HG03521 (cell line): Measurements from ENCODE around the gene TGFB2.
A peak's percentile ranks its signal among the peaks of the same experiment; 100 is the strongest.

Experiments
- ATAC-seq: cut with Tn5 transposase; IDR thresholded peaks from one replicate; pipeline ENCODE4 v1.9.1; 2021; ENCODE audit warnings: mild to moderate bottlenecking, moderate library complexity; ENCODE audit not compliant: unreplicated experiment

The TGFB2 gene

DNA sequence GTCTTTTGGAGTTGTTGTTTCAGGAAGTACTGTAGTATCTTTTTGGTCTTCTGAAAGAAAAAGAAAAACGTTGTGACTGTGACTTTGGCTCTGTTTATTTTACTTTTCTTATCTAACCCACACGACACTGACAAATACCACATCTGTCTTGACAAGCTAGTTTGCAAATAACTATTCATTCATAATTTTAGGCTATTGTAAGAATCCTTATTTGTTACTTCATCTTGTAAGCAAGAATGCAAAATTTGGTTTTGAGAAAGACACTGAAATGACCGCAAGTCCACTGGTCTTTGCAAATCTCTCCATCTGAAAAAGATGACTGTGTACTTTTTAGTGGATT is 12.7 kb downstream of the TGFB2 start:
- no peak for ATAC-seq

DNA sequence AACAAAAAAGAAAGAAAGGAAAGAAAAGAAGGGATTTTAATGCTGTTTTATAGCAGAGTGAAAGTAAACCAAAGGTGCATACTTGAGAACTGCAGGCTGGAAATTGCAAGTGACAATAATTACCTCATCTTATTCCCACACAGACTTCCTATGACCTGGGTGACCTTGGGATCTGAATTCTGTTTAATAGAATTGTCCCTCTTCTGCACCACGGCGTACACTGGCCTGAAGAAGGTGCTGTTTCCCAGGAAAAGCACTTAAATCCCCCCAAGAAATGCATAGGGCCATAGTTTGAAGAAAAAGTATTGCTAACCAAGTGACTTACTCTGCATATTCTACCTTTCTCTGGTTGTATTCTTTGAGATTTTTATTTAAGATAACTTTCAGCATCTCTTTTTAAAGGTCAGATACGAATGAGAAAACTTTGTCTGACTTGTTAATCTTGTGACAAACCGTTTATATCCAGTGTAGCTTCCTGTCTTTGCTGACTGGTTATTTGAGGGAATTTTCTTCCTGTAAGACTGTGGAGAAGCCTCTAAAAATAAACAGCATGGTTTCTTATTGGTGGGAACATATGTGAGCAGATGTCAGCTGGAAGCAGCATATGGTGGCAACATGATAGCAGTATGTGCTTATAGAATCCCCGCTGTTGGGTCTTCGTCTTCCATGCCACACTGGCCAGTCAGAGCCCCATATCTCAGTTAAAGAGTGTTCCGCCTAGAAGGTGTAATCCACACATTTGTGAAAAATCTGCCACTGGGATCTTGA is 16.3 kb downstream of the TGFB2 start:
- ATAC-seq, result no peak

DNA sequence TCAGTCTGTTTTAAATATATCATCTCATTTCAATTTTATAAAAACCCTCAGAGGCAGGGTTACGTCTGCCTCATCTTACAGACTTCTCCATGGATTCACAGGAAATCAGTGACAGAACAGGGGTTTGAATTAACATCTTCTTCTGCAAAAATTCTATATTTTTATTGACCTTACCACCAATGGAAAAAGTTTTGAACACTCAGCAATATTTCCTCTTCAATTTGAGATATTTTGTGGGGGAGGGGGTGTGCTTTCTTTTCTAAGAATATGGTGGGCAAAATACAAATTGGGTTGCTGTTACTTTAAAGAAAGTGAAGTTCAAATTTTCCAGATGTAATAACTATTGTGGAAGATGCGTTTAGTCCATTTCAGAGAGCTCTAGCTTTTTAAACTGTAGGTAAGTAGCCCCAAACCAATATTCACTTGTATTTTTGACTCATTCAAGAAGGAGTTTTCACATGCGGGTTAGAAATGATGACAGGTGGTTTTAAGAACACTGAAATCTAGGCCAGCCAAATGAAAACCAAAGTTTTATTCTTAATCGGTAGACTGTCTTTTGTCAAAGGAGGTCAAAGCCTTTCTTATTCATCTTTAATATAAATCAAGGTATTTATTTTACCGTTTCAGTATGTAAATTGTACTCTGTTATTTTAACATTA is 17.4 kb downstream of the TGFB2 start:
- no peak for ATAC-seq

DNA sequence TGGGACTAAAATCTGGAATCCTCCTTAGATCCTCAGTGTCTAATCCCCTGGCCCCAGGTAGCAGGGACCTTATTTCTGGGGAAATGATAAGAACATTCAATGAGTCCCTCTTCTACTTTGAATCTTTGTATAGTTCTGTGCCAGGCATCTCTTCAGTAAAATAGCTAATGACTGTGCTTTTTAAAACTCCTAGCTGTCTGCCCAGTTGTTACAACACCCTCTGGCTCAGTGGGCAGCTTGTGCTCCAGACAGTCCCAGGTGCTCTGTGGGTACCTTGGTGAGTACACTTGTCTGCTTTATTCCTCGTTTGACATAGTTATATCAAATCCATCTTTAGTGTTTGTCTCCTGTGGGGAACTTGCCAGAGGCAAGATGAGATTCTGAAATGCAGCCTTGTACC is 18.0 kb downstream of the TGFB2 start:
- no peak for ATAC-seq

DNA sequence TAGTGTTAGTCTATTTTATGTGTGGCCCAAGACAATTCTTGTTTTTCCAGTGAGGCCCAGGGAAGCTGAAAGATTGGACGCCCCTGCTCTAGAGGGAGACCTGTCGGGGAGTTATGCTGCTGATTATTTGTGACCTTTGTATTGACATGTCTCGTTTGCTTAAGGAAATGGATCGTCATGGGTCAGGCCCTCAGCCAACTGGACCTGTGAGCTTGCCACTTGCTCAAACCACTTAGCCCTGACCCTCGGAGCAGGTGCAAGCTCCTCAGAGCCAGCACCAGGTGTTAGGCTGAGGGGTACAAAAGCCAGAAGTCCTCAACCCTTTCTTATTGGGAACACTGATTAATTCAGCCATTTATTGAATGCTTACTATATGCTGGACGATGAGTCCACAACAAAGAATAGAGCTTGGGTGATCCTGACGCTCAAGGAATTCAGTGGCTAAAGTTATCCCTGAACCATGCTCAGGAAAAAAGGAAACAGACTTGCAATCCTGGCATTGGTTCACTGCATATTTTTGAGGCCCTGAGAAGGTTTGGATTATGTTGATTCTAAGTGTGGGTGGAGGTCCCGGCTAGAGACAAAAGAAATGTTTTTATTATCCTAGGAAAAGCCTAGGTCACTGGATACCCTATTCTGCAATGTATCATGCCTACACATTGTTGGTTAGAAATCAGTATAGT is 19.0 kb downstream of the TGFB2 start:
- no peak for ATAC-seq

DNA sequence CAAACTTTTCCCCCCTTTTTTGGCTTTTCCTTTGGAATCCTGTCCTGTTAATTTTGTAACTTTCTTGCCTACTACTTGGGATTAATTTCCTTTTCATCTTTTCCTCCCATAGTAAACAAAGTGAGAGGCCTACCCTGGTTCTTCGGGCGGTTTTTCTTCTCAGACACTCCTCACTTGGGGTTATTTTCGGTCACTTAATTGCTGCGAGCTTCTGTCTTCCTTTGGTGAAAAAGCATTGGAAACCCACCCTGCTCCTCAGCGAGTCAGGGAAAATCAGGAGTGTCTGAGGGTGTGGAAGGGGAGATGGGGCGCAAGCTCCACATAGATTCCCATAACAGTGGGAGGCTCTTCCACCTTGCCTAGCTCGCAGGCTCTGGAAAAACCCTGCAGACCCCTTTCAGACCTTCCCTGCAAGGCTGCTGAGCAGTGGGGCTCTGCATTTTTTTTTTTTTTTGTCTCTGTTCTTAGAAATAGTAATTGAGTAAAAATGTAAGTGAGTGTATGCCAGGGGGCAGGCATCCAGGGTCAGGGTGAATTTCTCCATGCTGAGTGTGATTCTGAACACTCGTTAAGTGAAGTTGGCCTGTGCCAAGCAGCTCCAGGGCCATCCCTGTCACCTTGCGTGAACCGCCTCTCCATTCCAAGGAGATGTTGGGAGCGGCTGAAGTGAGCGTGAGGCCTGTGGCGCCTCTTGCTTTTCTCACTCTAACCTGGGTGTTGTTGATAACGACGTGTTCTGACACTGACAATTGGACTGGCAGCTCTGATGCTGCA is 20.3 kb downstream of the TGFB2 start:
- no peak for ATAC-seq

DNA sequence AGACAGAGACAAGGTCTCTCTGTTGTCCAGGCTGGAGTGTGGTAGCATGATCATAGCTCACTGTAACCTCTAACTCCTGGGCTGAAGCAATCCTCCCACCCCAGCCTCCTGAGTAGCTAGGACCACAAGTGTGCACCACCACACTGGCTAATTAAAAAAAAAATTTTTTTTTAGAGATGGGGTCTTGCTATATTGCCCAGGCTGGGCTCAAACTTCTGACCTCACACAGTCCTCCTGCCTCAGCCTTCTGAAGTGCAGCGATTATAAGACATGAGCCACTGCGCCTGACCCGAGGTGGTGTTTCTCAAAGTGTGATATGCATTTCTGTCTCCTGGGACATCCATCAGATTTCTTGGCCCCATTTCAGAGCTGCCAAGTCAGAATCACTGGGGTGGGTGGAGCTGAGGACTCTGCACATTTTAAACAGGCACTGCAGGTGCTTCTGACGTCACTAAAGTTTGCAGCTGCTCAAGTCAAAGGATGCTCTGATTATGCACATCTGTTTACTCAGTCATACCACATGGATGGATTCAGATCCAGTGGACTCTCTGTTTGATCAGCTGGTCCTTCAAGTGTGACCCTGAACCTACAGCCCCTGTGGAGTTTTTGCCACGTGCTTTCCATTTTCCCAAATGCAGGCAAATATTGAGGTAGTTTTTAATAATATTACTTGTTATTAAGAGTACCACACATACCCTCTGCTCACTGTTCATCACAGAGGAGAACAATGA is 21.4 kb downstream of the TGFB2 start:
- ATAC-seq, result no peak

DNA sequence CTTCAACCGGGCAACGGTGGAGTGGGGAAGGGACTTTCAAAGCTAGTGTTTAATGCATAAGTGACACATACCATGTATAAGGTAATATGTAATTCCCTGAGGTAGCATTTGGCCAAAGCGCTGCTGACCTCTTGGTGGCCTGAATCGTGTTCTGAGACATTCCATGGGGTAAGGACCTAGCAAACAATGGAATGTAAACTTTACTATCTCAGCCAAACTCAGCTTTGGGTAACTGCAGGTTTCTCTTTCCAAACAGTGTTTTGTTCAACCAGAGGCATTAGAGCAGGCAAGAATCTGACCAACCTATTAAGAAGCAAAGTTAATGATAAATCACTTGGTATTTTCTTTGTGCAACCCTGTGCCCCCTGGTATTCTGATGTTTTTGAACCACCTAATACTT is 22.0 kb downstream of the TGFB2 start:
- no peak for ATAC-seq

DNA sequence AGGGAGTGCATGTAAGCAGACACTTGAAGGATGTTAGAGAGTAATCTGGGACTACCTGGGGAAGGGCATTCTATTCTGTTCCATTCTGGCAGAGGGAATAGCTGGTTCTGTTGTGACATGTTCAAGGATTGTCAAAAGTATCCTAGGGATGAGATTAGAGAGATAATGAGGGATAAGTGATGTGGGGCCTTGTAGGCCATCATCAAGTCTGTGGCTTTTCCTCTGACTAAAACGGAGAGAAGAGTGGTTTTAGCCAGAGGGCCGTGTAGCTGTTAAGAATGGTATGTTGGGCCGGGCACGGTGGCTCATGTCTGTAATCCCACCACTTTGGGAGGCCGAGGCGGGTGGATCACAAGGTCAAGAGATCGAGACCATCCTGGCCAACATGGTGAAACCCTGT is 23.6 kb downstream of the TGFB2 start:
- ATAC-seq, result no peak

DNA sequence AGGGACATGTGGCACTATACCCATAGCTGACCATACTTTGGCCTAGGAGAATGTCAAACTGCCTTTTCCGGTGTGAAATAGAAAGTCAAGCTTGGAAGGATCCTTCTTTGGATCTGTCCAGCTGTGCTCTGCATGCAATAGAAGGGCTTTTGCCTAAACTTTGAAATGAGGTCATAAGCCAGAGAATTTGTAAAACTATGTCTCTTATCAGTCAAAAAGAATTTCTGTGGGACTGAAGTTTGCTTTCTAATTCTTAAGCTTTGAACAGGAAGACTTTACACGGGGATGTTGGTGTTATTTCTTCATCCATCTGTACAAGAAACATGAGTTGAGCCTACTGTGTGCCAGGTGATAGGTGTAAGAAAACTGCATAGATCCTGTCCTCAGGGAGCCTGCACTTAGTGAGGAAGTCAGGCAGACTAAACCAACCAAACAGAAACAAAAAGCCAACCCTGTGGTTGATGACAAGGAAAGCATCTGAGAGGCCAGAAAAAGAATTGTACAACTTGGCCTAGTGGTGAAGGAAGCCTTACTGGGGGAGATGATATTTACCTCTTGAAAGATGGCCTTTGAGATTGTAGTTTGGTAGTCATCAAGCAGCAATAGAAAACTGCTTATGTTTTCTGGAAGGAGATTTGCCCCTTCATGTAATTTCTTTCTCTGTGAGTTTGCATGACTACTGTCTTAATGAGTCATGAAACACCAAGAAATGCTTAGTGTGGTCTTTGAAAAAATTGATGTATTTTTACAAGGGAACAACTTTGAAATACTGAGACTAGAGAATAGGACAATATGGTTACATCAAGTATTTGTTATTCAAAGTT is 24.8 kb downstream of the TGFB2 start:
- no peak for ATAC-seq

DNA sequence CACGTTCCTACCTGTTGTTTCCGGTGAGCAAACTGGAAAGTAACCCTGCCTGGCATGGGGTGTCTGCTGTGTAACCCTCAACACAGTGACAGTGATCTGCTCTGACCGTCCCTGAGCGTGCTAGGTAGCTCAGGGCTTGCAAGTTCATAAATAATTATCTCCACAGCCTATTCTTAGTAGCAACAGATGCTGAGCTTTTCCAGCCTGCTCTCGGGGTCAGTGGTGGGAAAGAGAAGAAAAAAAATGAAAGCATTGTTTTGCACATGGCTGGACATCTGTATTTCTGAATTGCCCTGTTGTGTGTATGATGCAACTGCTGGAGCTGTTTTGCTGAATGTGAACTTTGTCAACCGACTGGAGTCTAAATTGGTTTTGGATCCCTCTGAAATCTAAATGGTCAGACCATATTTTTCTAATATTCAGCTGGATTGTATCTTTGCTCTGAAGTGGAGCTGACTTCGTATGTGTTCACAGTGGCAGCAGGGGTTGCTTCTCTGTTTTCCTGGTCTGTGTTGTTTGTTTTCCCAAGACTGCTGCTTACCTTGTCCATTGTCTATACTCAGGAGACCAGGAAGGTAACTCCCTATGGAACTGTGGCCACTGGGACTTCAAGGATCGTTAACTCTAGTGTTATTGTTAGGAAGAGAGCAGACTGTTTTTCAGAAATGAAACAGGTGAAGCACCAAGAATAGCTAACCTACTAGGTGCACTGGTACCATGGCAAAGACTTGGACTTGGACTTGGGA is 27.0 kb downstream of the TGFB2 start:
- no peak for ATAC-seq

DNA sequence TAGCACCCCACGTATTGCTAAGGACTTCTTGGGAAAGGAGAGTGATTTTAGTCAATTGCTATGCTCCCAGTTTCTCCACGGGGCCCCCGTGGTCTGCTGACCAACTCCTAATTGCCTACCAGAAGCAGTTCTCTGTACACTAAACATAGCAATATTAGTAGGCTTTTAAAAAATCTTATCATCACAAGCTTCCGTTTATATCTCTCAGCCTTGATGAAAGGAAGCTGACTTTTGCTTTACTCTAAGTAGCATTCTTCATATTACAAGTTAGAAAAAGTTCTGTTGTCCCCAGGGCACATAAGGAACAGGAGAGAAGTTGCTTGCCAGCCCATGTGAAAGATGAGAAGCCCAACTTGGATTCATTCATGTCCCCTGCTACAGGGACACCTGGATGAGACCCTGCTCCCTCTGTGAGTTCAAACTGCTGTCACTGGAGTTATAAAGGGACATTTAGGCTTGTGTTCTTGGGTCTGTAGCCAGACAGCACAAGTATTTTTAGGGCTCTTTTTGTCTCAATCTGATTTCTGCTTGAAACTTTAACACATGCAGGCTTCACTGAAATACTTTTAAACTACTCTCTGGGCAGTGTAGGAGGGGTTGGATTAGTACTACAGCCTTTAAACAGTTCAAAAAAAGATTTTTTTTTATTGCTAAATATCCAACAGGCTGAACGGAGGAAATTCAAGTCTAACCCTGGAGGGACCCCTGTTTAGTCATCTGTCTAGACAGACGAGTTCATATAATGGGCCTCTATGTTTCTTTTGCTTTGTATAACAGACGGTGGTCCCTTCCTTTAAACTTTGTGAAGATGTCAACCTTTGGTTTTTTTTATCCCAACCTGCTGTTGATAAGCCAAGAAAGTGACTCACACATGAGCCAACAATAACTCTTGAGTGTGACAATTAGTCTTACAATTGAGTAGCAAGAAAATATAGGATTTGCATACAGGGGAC is 29.5 kb downstream of the TGFB2 start:
- ATAC-seq, result no peak

DNA sequence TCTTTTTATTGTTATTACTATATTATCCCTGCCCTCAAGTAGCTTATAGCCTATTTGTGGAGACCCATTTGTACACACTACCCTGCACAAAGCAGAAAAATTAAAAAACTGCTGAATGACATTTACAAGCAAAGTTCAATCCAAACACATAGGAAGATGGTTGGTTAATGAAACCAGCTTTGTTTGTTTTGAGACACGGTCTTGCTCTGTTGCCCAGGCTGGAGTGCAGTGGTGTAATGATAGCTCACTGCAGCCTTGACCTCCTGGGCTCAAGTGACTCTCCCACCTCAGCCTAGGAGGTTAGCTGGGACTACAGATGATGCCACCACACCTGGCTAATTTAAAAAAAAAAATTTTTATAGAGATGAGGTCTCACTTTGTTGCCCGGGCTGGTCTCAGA is 31.6 kb downstream of the TGFB2 start:
- ATAC-seq, result peak; percentile 20

DNA sequence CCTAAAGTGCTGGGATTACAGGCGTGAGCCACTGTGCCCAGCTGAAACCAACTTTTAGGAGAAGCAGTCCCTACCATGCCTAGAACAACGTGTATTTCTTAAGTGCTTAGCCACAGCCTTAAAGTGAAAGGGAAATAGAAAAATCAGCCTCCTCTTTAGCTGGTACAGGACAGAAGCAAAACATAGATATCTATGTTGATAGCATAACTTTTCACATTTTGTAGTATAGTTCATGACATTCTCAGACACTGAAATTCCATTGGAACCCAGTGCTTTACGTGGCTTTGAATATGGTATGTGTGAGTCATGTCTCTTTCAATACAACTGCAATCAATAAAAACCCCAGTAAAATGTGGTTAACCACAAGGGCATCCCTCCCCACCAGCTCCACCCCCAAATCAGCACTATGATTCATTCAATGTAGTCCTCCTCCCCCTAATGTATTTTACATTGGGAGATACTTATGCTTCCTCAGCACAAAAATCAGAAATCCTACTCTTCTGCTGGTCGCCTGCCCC is 32.1 kb downstream of the TGFB2 start:
- peak; percentile 78 for ATAC-seq

DNA sequence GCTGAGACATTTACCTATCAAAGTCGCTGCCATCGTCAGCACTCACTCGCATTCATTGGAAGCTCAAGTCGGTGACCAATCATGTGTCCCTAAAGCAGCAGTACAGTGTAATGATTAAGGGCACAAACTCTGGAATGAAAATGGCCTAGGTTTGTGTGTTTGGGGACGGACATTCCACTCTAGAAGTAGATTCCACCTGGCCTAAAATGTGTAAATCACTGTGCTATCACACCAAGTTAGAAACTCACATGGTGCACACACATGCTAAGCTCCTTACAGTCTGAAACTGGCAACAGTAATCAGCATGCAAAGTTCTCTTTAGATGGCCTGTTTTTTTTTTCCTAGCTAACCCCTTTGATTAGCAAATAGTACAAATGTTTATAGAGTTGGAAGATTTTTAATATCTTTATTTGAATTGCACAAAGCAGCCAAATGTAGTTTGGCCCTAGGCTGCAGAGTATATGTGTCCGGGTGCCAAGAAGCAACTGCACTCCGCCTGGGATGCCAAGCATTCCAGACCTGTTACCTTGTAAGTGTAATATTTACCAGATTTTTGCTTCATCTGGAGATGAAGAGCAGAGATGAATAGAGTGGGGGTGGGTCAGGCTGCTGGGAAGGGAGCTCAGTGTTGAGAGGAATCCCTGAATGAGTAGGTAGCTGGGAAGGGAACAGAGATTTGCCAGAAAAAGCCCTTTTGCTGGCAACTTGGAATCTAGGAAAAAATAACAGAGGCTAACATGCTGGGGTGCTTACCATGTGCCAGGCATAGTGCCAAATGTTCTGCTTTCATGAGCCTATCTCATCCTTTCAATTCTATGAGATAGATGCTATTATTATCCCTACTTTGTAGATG is 35.2 kb downstream of the TGFB2 start:
- ATAC-seq, result no peak

DNA sequence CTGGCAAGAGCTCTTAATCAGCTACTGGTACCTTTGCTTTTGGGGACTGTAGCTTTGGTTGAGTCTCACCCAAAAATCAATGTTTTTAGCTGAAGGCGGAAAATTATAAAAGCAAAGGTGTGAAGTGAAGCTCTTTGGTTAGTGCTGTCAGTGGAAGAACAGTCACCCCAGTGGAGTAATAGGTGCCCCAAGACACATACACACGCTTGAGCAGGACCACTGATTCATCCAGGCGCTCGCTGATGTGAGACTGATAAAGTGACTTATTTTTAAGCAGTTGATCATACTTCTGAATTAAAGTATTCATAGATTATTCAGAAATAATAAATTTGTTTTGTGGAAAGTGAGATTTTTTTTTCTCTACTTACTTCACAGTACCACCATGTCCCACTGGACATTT is 37.1 kb downstream of the TGFB2 start:
- ATAC-seq, result no peak

DNA sequence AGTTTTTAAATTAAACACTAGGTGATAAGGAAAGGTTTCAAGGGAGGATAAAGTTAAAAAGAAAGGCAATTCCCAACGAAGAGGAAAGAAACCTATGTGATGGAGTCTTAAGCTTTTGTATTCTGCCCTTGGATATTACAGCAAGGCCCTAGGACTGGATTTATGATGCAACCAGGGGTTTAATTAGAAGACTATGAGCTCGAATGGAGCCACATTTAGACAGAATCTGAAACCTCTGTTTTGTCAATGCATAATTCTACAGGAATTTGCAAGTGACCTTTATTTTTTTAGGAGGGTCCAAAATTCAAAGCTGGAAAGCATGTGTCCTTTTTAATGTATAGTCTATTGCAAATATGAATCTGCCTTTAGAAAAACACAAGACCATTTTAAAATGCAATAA is 37.9 kb downstream of the TGFB2 start:
- no peak for ATAC-seq
